T47D (cell line): ENCODE data around the gene MGMT.

Experiments
- DNase-seq, 2 experiments: peaks; one replicate each; pipeline versions ENCODE4 v3.0.0 to v3.0.0-alpha.2; 2011 to 2012; ENCODE audit warnings: low read depth in 1 of 2, low spot score in 1 of 2
- JUND ChIP-seq: IDR thresholded peaks from 2 replicates; pipeline ENCODE4 v1.6.1; 2012; ENCODE audit warnings: low read depth
- in situ Hi-C: cut with HindIII; loops from 2 replicates; pipeline ENCODE4 v1.10.0; 2016; ENCODE audit warnings: low sequenced_read_pairs, low pct_unique_long_range_greater_than_20kb

MGMT gene

GRCh38 chr10:129709627-129710509, 242.8 kb downstream of the MGMT start:
- DNase-seq = no peak
- TF ChIP-seq JUND = no peak
- in situ Hi-C loops = no loop called here

GRCh38 chr10:129710510-129710847, 243.4 kb downstream of the MGMT start:
- in situ Hi-C loops = no loop called here

GRCh38 chr10:129711291-129711690, 244.2 kb downstream of the MGMT start:
- TF ChIP-seq JUND = no peak
- DNase-seq = no peak
- in situ Hi-C loops = no loop called here

More at GRCh38 chr10:129710510-129710847, 243.4 kb downstream of the MGMT start:
- TF ChIP-seq JUND = no peak
- no peak for DNase-seq

- no peak for DNase-seq
- TF ChIP-seq JUND = no peak
- in situ Hi-C loops = no loop called here
Measured at GRCh38 chr10:129712000-129712399, 245.0 kb downstream of the MGMT start.

GRCh38 chr10:129713659-129714265, 246.7 kb downstream of the MGMT start:
- no peak for TF ChIP-seq JUND
- in situ Hi-C loops = no loop called here

GRCh38 chr10:129715805-129716204, 248.8 kb downstream of the MGMT start:
- peak in 1 of 2 experiments; percentile 37 for DNase-seq
- in situ Hi-C loops = no loop called here
- no peak for TF ChIP-seq JUND

More at GRCh38 chr10:129713659-129714265, 246.7 kb downstream of the MGMT start:
- no peak for DNase-seq

GRCh38 chr10:129716211-129716681, 249.2 kb downstream of the MGMT start:
- in situ Hi-C loops = no loop called here
- DNase-seq = no peak
- TF ChIP-seq JUND = no peak

GRCh38 chr10:129716881-129717280, 249.8 kb downstream of the MGMT start:
- no peak for TF ChIP-seq JUND
- no peak for DNase-seq
- in situ Hi-C loops = no loop called here

- TF ChIP-seq JUND = no peak
- no peak for DNase-seq
- in situ Hi-C loops = no loop called here
Measured at GRCh38 chr10:129717816-129718547, 250.9 kb downstream of the MGMT start.

GRCh38 chr10:129718548-129719414, 251.7 kb downstream of the MGMT start:
- in situ Hi-C loops = no loop called here

GRCh38 chr10:129719415-129719739, 252.3 kb downstream of the MGMT start:
- TF ChIP-seq JUND = no peak
- DNase-seq = no peak
- in situ Hi-C loops = no loop called here

More at GRCh38 chr10:129718548-129719414, 251.7 kb downstream of the MGMT start:
- TF ChIP-seq JUND = no peak
- no peak for DNase-seq
